ENCODE measurements around the gene EPB41L2. TPM values are rescaled to one million over a fixed set of nuclear protein-coding genes. Genes with fewer than 3 reads are reported as not detected.

Gene EPB41L2
- total RNA-seq, 6 experiments from 2014 or later = 15.3 to 38.5 (median 24.6) TPM

DNA sequence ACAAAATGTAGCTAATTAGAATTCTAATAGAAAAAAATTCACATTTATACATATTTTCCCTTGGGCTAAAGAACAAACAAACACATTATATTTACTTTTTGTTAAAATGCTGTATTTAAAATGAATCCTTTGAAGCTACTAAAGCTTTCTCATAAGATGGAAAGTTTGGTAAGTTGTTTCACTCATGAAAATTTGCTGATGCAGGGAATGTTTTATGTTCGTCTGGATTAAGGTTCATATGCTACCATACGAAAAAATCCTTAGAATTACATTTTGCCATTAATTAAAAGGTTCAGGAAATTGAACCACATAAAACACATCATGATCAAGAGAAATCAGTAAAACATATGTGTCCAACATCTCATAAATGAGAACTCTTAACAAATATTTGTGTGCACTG is 173.6 kb downstream of the EPB41L2 start:
- WGBS (ENCODE audit: insufficient coverage, low coverage, low lambda C conversion rate, missing lambda C conversion rate) = 90% methylated on average over 2 of the region's 2 CpGs
- no peaks in the 10 kb centered on the region for H3K9me3 ChIP-seq
- TF ChIP-seq, protein P1, sequence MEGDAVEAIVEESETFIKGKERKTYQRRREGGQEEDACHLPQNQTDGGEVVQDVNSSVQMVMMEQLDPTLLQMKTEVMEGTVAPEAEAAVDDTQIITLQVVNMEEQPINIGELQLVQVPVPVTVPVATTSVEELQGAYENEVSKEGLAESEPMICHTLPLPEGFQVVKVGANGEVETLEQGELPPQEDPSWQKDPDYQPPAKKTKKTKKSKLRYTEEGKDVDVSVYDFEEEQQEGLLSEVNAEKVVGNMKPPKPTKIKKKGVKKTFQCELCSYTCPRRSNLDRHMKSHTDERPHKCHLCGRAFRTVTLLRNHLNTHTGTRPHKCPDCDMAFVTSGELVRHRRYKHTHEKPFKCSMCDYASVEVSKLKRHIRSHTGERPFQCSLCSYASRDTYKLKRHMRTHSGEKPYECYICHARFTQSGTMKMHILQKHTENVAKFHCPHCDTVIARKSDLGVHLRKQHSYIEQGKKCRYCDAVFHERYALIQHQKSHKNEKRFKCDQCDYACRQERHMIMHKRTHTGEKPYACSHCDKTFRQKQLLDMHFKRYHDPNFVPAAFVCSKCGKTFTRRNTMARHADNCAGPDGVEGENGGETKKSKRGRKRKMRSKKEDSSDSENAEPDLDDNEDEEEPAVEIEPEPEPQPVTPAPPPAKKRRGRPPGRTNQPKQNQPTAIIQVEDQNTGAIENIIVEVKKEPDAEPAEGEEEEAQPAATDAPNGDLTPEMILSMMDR (IDR thresholded peaks at IDR 0.05) = no peak
- TF ChIP-seq POLR2A (IDR thresholded peaks at IDR 0.05) = no peak

GRCh38 chr6:130888246-130888645 is 174.8 kb downstream of the EPB41L2 start:
- TF ChIP-seq, protein P1 (IDR thresholded peaks at IDR 0.05) = no peak
- no peak for TF ChIP-seq POLR2A (IDR thresholded peaks at IDR 0.05)
- no peak for ATAC-seq
- intact Hi-C loops (cut with DNase I) = loop anchor here (5.0 to 10.0 kb wide), 2 partner anchors 227 to 234 kb away; no protein-coding TSS in a partner anchor
- no peak for DNase-seq
- Histone ChIP-seq H3K36me3 (no peaks in the 10 kb centered on the region), H3K4me3 (no peak overlapping the region), H3K27me3 (no peaks in the 10 kb centered on the region), H3K9me3 (no peaks in the 10 kb centered on the region), H3K27ac (no peak overlapping the region), H3K4me1 (peaks cover 0 to 4% (median 0%) of the 10 kb centered on the region in 4 donors)
- 92% methylated on average over 2 of the region's 2 CpGs for WGBS (ENCODE audit: insufficient coverage, low coverage, low lambda C conversion rate, missing lambda C conversion rate)

More for the DNA sequence above, 173.6 kb downstream of the EPB41L2 start:
- Histone ChIP-seq H3K27me3 (no peaks in the 10 kb centered on the region), H3K36me3 (peaks cover 0 to 4% (median 0%) of the 10 kb centered on the region in 4 donors), H3K27ac (no peak overlapping the region), H3K4me1 (peaks cover 0 to 4% (median 0%) of the 10 kb centered on the region in 4 donors), H3K4me3 (no peak overlapping the region)
- intact Hi-C loops (cut with DNase I) = loop anchor here (5.0 to 10.0 kb wide), 2 partner anchors 225 to 233 kb away; no protein-coding TSS in a partner anchor
- no peak for DNase-seq
- no peak for ATAC-seq

DNA sequence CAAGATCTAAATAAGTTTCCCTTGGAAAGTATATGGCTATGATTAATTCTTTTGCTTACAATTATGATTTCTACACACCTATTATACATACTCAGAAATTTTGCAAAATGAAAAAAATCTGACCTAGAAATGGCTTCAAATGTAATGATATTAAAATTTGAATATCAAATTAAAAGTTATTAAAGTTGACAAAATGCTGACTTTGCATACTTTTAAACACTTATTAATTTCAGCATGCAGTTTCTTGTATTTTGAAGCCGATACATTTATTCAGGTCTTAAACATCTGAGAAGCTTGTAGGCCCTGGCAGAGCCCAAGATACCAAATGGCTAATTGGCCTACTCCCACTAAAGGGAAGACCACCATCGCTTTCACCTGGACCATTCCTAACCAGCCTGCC is 176.1 kb downstream of the EPB41L2 start:
- H3K4me1 ChIP-seq = peaks cover 0 to 4% (median 0%) of the 10 kb centered on the region in 4 donors
- no peak overlapping the region for H3K27ac ChIP-seq
- 96% methylated on average over 2 of the region's 2 CpGs for WGBS (ENCODE audit: insufficient coverage, low coverage, low lambda C conversion rate, missing lambda C conversion rate)
- H3K36me3 ChIP-seq = no peaks in the 10 kb centered on the region
- H3K4me3 ChIP-seq = no peak overlapping the region
- intact Hi-C loops (cut with DNase I) = loop anchor here (5.0 to 10.0 kb wide), 2 partner anchors 228 to 235 kb away; no protein-coding TSS in a partner anchor
- DNase-seq (no peak), ATAC-seq (no peak)
- H3K27me3 ChIP-seq = no peaks in the 10 kb centered on the region
- TF ChIP-seq, protein P1 (IDR thresholded peaks at IDR 0.05) = no peak
- TF ChIP-seq POLR2A (IDR thresholded peaks at IDR 0.05) = no peak
- no peaks in the 10 kb centered on the region for H3K9me3 ChIP-seq

DNA sequence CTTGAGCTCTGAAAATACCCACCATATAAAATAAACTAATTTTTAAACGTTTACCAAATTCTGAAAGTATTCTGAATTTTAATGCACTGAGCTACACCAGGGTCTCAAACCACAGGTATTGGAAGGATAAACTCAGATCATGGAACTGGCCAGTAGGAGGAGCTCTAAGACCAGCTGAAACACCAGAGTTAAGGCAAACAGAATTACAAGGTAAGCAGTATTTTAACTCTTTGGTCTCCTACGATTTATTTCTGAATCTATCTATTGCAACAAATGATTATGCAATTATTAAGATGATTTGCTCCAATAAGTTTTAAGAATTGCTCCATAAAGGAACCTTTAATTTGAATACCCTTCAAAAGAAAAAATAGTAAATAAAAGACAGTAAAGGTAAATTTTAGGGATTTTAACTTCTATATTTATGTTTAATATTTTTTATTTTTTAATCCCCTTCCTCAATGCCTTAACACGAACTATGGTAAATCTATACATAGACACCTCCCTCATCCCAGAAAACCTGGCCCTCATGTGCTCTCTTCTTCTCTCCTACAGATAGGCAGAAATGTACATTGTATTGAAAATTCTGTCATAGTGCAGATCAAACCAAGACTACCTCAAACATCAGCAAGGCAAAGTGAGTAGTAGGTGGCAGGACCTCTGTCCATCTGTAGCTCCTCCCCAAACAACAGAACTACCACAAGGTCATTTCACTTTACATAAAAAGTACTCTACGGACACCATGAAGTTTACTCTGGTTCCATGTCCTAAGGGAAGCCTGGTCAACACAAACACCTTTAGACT is 177.5 kb downstream of the EPB41L2 start:
- DNase-seq (peak in 1 of 3 donors; percentile 76), ATAC-seq (peak; percentile 97 to 99 (median 98))
- H3K4me3 ChIP-seq = no peak overlapping the region
- no peaks in the 10 kb centered on the region for H3K9me3 ChIP-seq
- TF ChIP-seq POLR2A (IDR thresholded peaks at IDR 0.05) = no peak
- TF ChIP-seq, protein P1 (IDR thresholded peaks at IDR 0.05) = peak; percentile 85 to 98 (median 92)
- no peaks in the 10 kb centered on the region for H3K36me3 ChIP-seq
- no peak overlapping the region for H3K27ac ChIP-seq
- H3K4me1 ChIP-seq = peaks cover 0 to 4% (median 0%) of the 10 kb centered on the region in 4 donors
- intact Hi-C loops (cut with DNase I) = loop anchor here (5.0 to 10.0 kb wide), 2 partner anchors 229 to 237 kb away; no protein-coding TSS in a partner anchor
- H3K27me3 ChIP-seq = no peaks in the 10 kb centered on the region
- WGBS (ENCODE audit: insufficient coverage, low coverage, low lambda C conversion rate, missing lambda C conversion rate) = 22% methylated on average over 4 of the region's 4 CpGs
